Calu3 (cell line): ENCODE measurements around the gene TTLL9. TPM values are rescaled to one million over a fixed set of nuclear protein-coding genes. Genes with fewer than 3 reads are reported as not detected.
"Not testable (repeated sequence)": the region's sequence is repeated elsewhere in the genome, so short reads cannot be mapped to it uniquely, and the experiment has no call there.

Source experiments
- BruUV-seq: library from RNA; stranded (reverse); fragments of 400-500 nt; replicated peaks from 2 replicates; lab custom pipeline; 2021; lab: Mats Ljungman, UMichigan
- CTCF ChIA-PET: fragments of 300-600 bp; sonication (Branson Sonifier 250); formaldehyde crosslinking; loops from one replicate; lab custom pipeline; 2022; ENCODE audit warnings: antibody characterized with exemption; lab: Charles Lee
- DNase-seq: peaks from one replicate; pipeline ENCODE4 v3.0.0; 2022
- H3K27ac Mint-ChIP-seq: one replicate; pipeline ENCODE4 v1.8.0; 2022; ENCODE audit warnings: mixed read lengths; ENCODE audit not compliant: unreplicated experiment
- H3K27me3 Mint-ChIP-seq: one replicate; pipeline ENCODE4 v1.8.0; 2022; ENCODE audit warnings: mixed read lengths; ENCODE audit not compliant: unreplicated experiment
- H3K36me3 Mint-ChIP-seq: one replicate; pipeline ENCODE4 v1.8.0; 2022; ENCODE audit warnings: mild to moderate bottlenecking, moderate library complexity, mixed read lengths; ENCODE audit not compliant: insufficient read depth, unreplicated experiment
- H3K4me1 Mint-ChIP-seq: one replicate; pipeline ENCODE4 v1.8.0; 2022; ENCODE audit warnings: mild to moderate bottlenecking, low read depth, mixed read lengths; ENCODE audit not compliant: unreplicated experiment
- H3K4me3 Mint-ChIP-seq: one replicate; pipeline ENCODE4 v1.8.0; 2022; ENCODE audit warnings: mild to moderate bottlenecking, low read depth, moderate library complexity, mixed read lengths; ENCODE audit not compliant: unreplicated experiment
- H3K9me3 Mint-ChIP-seq: one replicate; pipeline ENCODE4 v1.8.0; 2022; ENCODE audit warnings: low read depth, mixed read lengths; ENCODE audit not compliant: unreplicated experiment
- intact Hi-C: fragments of 100-400 bp; cut with micrococcal nuclease; formaldehyde crosslinking; loops from one replicate; pipeline ENCODE4 v1.10.0; 2022; ENCODE audit not compliant: unreplicated experiment
- total RNA-seq: library from RNA; stranded (reverse); gene quantifications from 2 replicates; pipeline ENCODE4 v1.2.3, GENCODE V29; 2022
- TF ChIP-seq, protein P1 (sequence below): fragments of 200-600 bp; IDR thresholded peaks from one replicate; pipeline ENCODE4 v1.8.0; 2022; ENCODE audit warnings: antibody characterized with exemption; ENCODE audit not compliant: unreplicated experiment

TTLL9 gene
- total RNA-seq, 1 experiment from 2014 or later: not detected

DNA sequence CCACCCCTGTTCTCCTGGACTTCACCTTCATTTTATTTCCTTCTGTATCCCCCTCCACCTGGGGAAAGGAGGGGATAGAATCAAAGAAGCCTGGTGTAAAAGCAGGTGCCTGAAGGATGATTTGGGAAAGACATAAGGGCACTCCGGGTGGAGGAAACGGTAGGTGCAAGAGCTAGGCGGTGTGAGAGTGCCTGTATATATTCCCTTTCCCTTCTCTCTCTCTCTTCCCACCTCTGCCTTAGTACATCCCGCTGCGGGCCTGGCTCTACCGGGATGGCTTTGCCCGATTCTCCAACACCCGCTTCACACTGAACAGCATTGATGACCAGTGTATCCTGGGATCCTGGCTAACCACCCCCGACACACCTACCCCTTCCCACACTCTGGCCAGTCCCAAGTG is 55.2 kb downstream of the TTLL9 start:
- BruUV-seq: no TSS peak
- DNase-seq: no peak
- TF ChIP-seq, protein P1, sequence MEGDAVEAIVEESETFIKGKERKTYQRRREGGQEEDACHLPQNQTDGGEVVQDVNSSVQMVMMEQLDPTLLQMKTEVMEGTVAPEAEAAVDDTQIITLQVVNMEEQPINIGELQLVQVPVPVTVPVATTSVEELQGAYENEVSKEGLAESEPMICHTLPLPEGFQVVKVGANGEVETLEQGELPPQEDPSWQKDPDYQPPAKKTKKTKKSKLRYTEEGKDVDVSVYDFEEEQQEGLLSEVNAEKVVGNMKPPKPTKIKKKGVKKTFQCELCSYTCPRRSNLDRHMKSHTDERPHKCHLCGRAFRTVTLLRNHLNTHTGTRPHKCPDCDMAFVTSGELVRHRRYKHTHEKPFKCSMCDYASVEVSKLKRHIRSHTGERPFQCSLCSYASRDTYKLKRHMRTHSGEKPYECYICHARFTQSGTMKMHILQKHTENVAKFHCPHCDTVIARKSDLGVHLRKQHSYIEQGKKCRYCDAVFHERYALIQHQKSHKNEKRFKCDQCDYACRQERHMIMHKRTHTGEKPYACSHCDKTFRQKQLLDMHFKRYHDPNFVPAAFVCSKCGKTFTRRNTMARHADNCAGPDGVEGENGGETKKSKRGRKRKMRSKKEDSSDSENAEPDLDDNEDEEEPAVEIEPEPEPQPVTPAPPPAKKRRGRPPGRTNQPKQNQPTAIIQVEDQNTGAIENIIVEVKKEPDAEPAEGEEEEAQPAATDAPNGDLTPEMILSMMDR: no peak
- H3K9me3 Mint-ChIP-seq: no peaks in the 10 kb centered on the region
- intact Hi-C loops: loop anchor here (2.0 kb wide), 1 partner anchor 19 kb away; no protein-coding TSS in a partner anchor
- H3K36me3 Mint-ChIP-seq: no peaks in the 10 kb centered on the region
- H3K27me3 Mint-ChIP-seq: peaks cover 80% of the 10 kb centered on the region
- no peak overlapping the region for H3K27ac Mint-ChIP-seq
- no peaks in the 10 kb centered on the region for H3K4me1 Mint-ChIP-seq
- no peak overlapping the region for H3K4me3 Mint-ChIP-seq
- CTCF ChIA-PET: interaction anchor here (1.2 kb wide), 1 partner anchor 20 kb away, joined by 6 read pairs; no protein-coding TSS in a partner anchor

DNA sequence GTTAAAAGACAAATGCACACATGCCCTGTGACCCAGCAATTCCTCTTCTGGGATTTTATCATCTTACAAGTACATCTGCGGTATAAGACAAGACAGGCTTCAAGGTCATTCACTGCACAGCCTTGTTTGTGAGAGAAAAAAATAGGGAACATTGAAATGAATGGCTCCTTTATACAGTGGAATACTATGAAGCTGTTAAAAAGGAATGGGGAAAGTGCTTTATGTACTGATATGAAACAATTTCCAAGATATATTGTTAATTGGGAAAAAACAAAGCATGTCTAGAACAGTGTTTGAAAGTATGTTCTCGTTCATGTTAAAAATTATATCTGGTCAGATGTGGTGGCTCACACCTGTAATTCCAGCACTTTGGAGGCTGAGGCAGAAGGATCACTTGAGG is 56.1 kb downstream of the TTLL9 start:
- DNase-seq: no peak
- H3K9me3 Mint-ChIP-seq: no peaks in the 10 kb centered on the region
- no peaks in the 10 kb centered on the region for H3K36me3 Mint-ChIP-seq
- H3K27me3 Mint-ChIP-seq: peaks cover 82% of the 10 kb centered on the region
- no peak overlapping the region for H3K4me3 Mint-ChIP-seq
- intact Hi-C loops: loop anchor here (2.0 kb wide), 1 partner anchor 20 kb away; no protein-coding TSS in a partner anchor
- H3K27ac Mint-ChIP-seq: no peak overlapping the region
- BruUV-seq: no TSS peak
- no peaks in the 10 kb centered on the region for H3K4me1 Mint-ChIP-seq
- CTCF ChIA-PET: no interaction called here
- TF ChIP-seq, protein P1: no peak

DNA sequence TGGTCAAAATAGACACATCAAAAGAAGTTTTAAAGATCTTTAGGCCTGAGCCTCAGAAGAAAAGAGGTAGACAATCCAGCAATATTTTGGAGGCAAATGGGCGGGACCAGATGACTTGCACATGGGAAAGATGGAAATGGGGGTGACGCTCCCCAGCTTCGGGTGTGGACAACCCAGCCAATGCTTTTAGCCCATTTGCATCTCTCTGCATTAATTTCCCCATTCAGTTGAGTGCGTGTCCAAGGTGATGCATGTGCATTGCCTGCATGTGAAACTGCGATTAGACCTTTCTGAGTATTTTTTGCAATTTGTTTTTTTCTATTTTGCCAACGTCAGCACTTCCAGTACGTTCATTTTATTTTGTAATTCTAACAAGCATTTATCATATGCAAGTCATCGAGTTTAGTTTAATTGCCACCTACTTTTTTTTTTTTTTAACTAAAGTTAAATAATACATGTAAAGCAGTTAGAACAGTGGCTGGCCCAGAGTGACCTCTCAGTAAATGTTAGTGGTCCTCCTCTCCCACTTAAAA is 57.3 kb downstream of the TTLL9 start:
- no TSS peak for BruUV-seq
- CTCF ChIA-PET: no interaction called here
- H3K27me3 Mint-ChIP-seq: peaks cover 87% of the 10 kb centered on the region

DNA sequence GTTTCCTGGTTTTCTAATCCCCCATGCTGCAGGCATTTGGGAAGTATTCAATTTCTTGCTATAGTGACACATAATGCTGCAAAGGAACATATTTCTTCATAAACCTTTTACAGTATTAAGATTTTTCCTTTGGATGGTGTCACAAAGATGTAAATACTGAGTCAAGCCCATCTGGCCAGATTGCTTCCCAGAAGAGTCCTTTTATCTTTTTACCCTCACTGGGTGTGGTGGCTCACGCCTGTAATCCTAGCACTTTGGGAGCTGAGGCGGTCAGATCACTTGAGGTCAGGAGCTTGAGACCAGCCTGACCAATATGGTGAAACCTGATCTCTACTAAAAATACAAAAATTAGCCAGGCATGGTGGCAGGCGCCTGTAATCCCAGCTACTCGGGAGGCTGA is 59.2 kb downstream of the TTLL9 start:
- BruUV-seq, H3K9me3 Mint-ChIP-seq, intact Hi-C loops, H3K4me1 Mint-ChIP-seq, DNase-seq, H3K4me3 Mint-ChIP-seq, H3K27ac Mint-ChIP-seq, H3K36me3 Mint-ChIP-seq: not testable (repeated sequence)
- CTCF ChIA-PET: interaction anchor here (0.7 kb wide), 1 partner anchor 52 kb away, joined by 3 read pairs; no protein-coding TSS in a partner anchor
- peaks cover 87% of the 10 kb centered on the region for H3K27me3 Mint-ChIP-seq

More for the DNA sequence above, 57.3 kb downstream of the TTLL9 start:
- no peaks in the 10 kb centered on the region for H3K4me1 Mint-ChIP-seq
- intact Hi-C loops: loop anchor here (2.0 kb wide), 1 partner anchor 21 kb away; no protein-coding TSS in a partner anchor
- TF ChIP-seq, protein P1: no peak
- no peaks in the 10 kb centered on the region for H3K9me3 Mint-ChIP-seq
- H3K27ac Mint-ChIP-seq: no peak overlapping the region
- no peak for DNase-seq
- H3K4me3 Mint-ChIP-seq: no peak overlapping the region
- H3K36me3 Mint-ChIP-seq: no peaks in the 10 kb centered on the region

DNA sequence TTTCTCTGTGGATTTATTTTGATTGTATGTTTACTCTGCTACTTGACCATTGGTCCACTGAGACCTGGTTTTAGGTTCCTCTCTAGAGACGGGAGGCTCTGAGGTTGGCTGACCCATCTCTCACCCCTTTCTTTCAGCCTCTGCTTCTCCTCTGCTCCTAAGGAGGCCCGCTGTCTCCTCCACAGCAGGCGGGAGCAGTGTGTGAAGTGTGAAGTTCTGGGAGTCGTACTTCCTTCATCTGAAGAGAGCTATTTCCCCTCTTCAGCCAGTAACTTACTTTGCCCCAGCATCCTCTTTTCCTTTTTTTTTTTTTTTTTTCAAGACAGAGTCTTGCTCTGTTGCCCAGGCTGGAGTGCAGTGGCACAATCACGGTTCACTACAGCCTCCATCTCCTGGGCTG is 60.3 kb downstream of the TTLL9 start:
- Mint-ChIP-seq H3K4me1 (no peaks in the 10 kb centered on the region), H3K36me3 (no peaks in the 10 kb centered on the region), H3K27me3 (peaks cover 78% of the 10 kb centered on the region), H3K27ac (no peak overlapping the region), H3K9me3 (no peaks in the 10 kb centered on the region), H3K4me3 (no peak overlapping the region)
- no peak for DNase-seq
- intact Hi-C loops: no loop called here
- CTCF ChIA-PET: interaction anchor here (1.1 kb wide), 1 partner anchor 61 kb away, joined by 3 read pairs; the partner anchor contains the start of genes DUSP15 and TTLL9
- TF ChIP-seq, protein P1: no peak
- no TSS peak for BruUV-seq
